HFFc6 (cell line): Measurements from ENCODE around the gene VSTM5. TPM values are rescaled to one million over a fixed set of nuclear protein-coding genes. Genes with fewer than 3 reads are reported as not detected.

Source experiments
- DNase-seq: peaks from one replicate; pipeline ENCODE4 v3.0.0-alpha.2; 2018
- H3K27ac Mint-ChIP-seq: 2 replicates; pipeline ENCODE4 v1.8.0; 2020; ENCODE audit warnings: mild to moderate bottlenecking, mixed read lengths
- H3K27me3 Mint-ChIP-seq: 2 replicates; pipeline ENCODE4 v1.8.0; 2021; ENCODE audit warnings: mild to moderate bottlenecking, moderate library complexity, mixed read lengths; ENCODE audit not compliant: insufficient read depth
- H3K36me3 Mint-ChIP-seq: 2 replicates; pipeline ENCODE4 v1.8.0; 2021; ENCODE audit warnings: low read depth, mixed read lengths
- H3K4me1 Mint-ChIP-seq: 2 replicates; pipeline ENCODE4 v1.8.0; 2020; ENCODE audit warnings: low read depth, mixed read lengths
- H3K4me3 Mint-ChIP-seq: 2 replicates; pipeline ENCODE4 v1.8.0; 2020; ENCODE audit warnings: mild to moderate bottlenecking, moderate library complexity, mixed read lengths
- H3K9me3 Mint-ChIP-seq: 2 replicates; pipeline ENCODE4 v1.8.0; 2020; ENCODE audit warnings: mild to moderate bottlenecking, mixed read lengths
- CTCF ChIP-seq: fragments of 200-600 bp; sonication (generic); IDR thresholded peaks from 2 replicates; pipeline ENCODE4 v1.5.0; 2021; ENCODE audit warnings: antibody characterized with exemption, mild to moderate bottlenecking
- total RNA-seq, 6 experiments: library from RNA; stranded (reverse); fragmentation: NEBNext Ultra II Directional; extraction: Animal tissue kit (Norgen Biotek cat#: 25700); gene quantifications; 2 replicates in 1 of 6; 3 replicates in 5 of 6; pipeline ENCODE4 v1.2.3, GENCODE V29; 2021

The VSTM5 gene
- total RNA-seq, 6 experiments from 2014 or later, result 0.09 to 0.28 (median 0.20) TPM; not detected in 1

- no peaks in the 10 kb centered on the region for H3K27me3 Mint-ChIP-seq
- H3K4me3 Mint-ChIP-seq, result no peak overlapping the region
- no peaks in the 10 kb centered on the region for H3K4me1 Mint-ChIP-seq
- no peak overlapping the region for H3K27ac Mint-ChIP-seq
- H3K9me3 Mint-ChIP-seq, result no peaks in the 10 kb centered on the region
- TF ChIP-seq CTCF, result no peak
- no peak for DNase-seq
- H3K36me3 Mint-ChIP-seq, result peaks cover 38% of the 10 kb centered on the region
Measured at GRCh38 chr11:93813974-93814373, 36.4 kb downstream of the VSTM5 start.

- TF ChIP-seq CTCF, result no peak
- no peaks in the 10 kb centered on the region for H3K9me3 Mint-ChIP-seq
- H3K4me1 Mint-ChIP-seq, result no peaks in the 10 kb centered on the region
- H3K4me3 Mint-ChIP-seq, result no peak overlapping the region
- no peaks in the 10 kb centered on the region for H3K27me3 Mint-ChIP-seq
- H3K27ac Mint-ChIP-seq, result no peak overlapping the region
- DNase-seq, result no peak
- peaks cover 41% of the 10 kb centered on the region for H3K36me3 Mint-ChIP-seq
Measured at GRCh38 chr11:93807980-93808379, 42.4 kb downstream of the VSTM5 start.

- peaks cover 29% of the 10 kb centered on the region for H3K36me3 Mint-ChIP-seq
- H3K4me1 Mint-ChIP-seq, result no peaks in the 10 kb centered on the region
- H3K27ac Mint-ChIP-seq, result no peak overlapping the region
- no peaks in the 10 kb centered on the region for H3K27me3 Mint-ChIP-seq
- no peak for TF ChIP-seq CTCF
- no peaks in the 10 kb centered on the region for H3K9me3 Mint-ChIP-seq
- H3K4me3 Mint-ChIP-seq, result no peak overlapping the region
- DNase-seq, result no peak
Measured at GRCh38 chr11:93804879-93805278, 45.5 kb downstream of the VSTM5 start.

- H3K36me3 Mint-ChIP-seq, result peaks cover 31% of the 10 kb centered on the region
- H3K4me3 Mint-ChIP-seq, result no peak overlapping the region
- no peak for DNase-seq
- no peak overlapping the region for H3K27ac Mint-ChIP-seq
- H3K27me3 Mint-ChIP-seq, result no peaks in the 10 kb centered on the region
- H3K9me3 Mint-ChIP-seq, result no peaks in the 10 kb centered on the region
- H3K4me1 Mint-ChIP-seq, result no peaks in the 10 kb centered on the region
- TF ChIP-seq CTCF, result no peak
Measured at GRCh38 chr11:93801366-93801765, 49.1 kb downstream of the VSTM5 start.

- no peak for TF ChIP-seq CTCF
- H3K4me1 Mint-ChIP-seq, result no peaks in the 10 kb centered on the region
- DNase-seq, result no peak
- H3K4me3 Mint-ChIP-seq, result no peak overlapping the region
- H3K9me3 Mint-ChIP-seq, result no peaks in the 10 kb centered on the region
- H3K36me3 Mint-ChIP-seq, result peaks cover 33% of the 10 kb centered on the region
- H3K27me3 Mint-ChIP-seq, result no peaks in the 10 kb centered on the region
- H3K27ac Mint-ChIP-seq, result no peak overlapping the region; the same call in 1 of the 2 replicates
Measured at GRCh38 chr11:93796441-93797231, 53.8 kb downstream of the VSTM5 start.
